Transverse colon (tissue), 4 donors: ENCODE results near the gene USP6NL. TPM values are rescaled to one million over a fixed set of nuclear protein-coding genes. Genes with fewer than 3 reads are reported as not detected.

Experiments
- DNase-seq: peaks from one replicate; pipeline ENCODE4 v3.0.0-alpha.2; 2019
- H3K27ac ChIP-seq, 4 donors: fragments of 200-600 bp; sonication (generic); 2 replicates each; pipeline ENCODE4 v1.5.1; 2016 to 2018; ENCODE audit warnings: inconsistent platforms in 4 of 4
- H3K27me3 ChIP-seq: fragments of 200-600 bp; sonication (generic); 2 replicates; pipeline ENCODE4 v1.5.1; 2017; ENCODE audit warnings: inconsistent platforms
- H3K36me3 ChIP-seq, 4 donors: fragments of 200-600 bp; sonication (generic); 2 replicates each; pipeline ENCODE4 v1.5.1; 2017 to 2019; ENCODE audit warnings: inconsistent platforms in 4 of 4
- H3K4me1 ChIP-seq, 4 donors: fragments of 200-600 bp; sonication (generic); 2 replicates each; pipeline ENCODE4 v1.5.1; 2017 to 2020; ENCODE audit warnings: inconsistent platforms in 4 of 4
- H3K4me3 ChIP-seq, 4 donors: fragments of 200-600 bp; sonication (generic); 1 replicate in 1 of 4; 2 replicates in 3 of 4; pipeline versions ENCODE4 v1.5.1 to v1.6.1; 2017 to 2019; ENCODE audit warnings: inconsistent platforms in 4 of 4
- H3K9me3 ChIP-seq, 2 donors: fragments of 200-600 bp; sonication (generic); 2 replicates each; pipeline ENCODE4 v1.5.1; 2017 to 2019; ENCODE audit warnings: inconsistent platforms in 2 of 2
- EP300 ChIP-seq: sonication (generic); formaldehyde crosslinking; IDR thresholded peaks from one replicate; pipeline ENCODE4 v1.6.1; 2017; ENCODE audit warnings: antibody characterized with exemption, low read depth
- WGBS, 2 donors: methylation state at CpG; one replicate each; pipeline ENCODE4 v1.1.5; 2018; ENCODE audit warnings: low coverage in 1 of 2; 5-methylcytosine and 5-hydroxymethylcytosine counted together
- in situ Hi-C, 4 donors: fragments of 200-750 bp; cut with MboI; loops; one replicate each; pipeline versions ENCODE4 v1.15.0 to v1.15.1; 2017; ENCODE audit warnings: low sequenced_read_pairs in 3 of 4, low pct_ligation_motif_present in 1 of 4, low pct_unique_long_range_greater_than_20kb in 1 of 4
- intact Hi-C: fragments of 100-400 bp; cut with DNase I; formaldehyde crosslinking; loops from one replicate; pipeline ENCODE4 v1.15.1; 2023; ENCODE audit warnings: low total_unique reads
- total RNA-seq, 4 donors: library from RNA; depleted of rRNA; stranded (reverse); fragments of >200 nt; gene quantifications; one replicate each; pipeline ENCODE4 v1.1.0, GENCODE V29; 2016

Gene USP6NL
- total RNA-seq, 4 donors from 2014 or later = 17.3 to 45.8 (median 26.6) TPM

DNA sequence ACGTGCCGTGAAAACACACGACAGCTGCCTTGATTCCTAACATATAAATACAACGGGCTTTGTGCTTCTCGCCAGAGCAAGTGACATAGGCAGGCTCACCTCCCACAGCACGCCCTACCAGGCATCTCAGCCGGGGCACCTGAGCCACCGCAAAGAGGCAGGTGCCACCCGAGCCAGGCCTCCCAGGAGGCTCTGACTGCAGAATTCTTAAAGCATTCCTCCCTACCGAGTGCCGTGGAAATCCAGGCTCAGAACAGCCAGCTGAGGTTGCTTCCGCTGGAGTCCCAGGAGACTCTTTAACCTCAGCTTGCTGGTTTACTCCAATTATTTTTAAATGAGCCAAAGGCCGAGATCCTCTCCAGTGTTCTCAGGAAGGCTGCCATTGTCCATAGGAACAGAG is 206.5 kb downstream of the USP6NL start:
- Histone ChIP-seq H3K4me1 (no peaks in the 10 kb centered on the region), H3K4me3 (no peak overlapping the region), H3K27ac (no peak overlapping the region), H3K36me3 (no peaks in the 10 kb centered on the region), H3K9me3 (no peaks in the 10 kb centered on the region), H3K27me3 (no peaks in the 10 kb centered on the region)
- WGBS, 2 donors = 61 to 73% methylated on average over 4 to 13 of the region's 13 CpGs
- DNase-seq = no peak
- intact Hi-C loops = loop anchor here (10.0 kb wide), 1 partner anchor 200 kb away; no protein-coding TSS in a partner anchor
- TF ChIP-seq EP300 = no peak
- in situ Hi-C loops = no loop called here

Other genes starting within 250 kb of the USP6NL start
- gene ECHDC3, start 130.7 kb upstream of the USP6NL start, total RNA-seq = 1 to 10 TPM in 3 of 4 donors, under 1 TPM in 1; 0.75 to 5.7 (median 4.0) TPM
- 10 to 100 TPM in 1 of 4 donors, 1 to 10 TPM in 3; 4.2 to 29.2 (median 6.9) TPM for gene PROSER2, start 211.7 kb upstream of the USP6NL start, total RNA-seq